COLO829 (cell line): ENCODE data around the gene OR2F2.

Source experiments
- DNase-seq: peaks from one replicate; pipeline ENCODE4 v3.0.0; 2012; ENCODE audit warnings: low spot score

Gene OR2F2

DNA sequence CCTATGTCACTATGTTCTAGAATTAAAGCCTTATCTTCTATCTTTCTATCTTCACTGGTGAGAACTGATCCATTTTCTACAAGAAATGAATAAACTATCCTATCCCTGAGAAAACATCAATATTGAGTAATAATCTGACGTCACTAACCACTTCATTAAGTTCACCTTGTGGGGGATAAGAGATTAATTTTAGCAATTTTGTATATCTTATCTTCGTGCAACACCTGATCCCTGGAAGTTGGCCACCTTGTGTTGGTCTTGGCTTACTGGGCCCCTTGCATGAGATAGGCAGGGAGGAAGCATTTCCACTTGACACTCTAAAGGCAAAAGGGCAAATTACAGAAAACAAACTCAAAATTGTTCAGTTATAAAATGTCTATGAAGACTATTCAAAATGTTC, 45.0 kb downstream of the OR2F2 start:
- no peak for DNase-seq

DNA sequence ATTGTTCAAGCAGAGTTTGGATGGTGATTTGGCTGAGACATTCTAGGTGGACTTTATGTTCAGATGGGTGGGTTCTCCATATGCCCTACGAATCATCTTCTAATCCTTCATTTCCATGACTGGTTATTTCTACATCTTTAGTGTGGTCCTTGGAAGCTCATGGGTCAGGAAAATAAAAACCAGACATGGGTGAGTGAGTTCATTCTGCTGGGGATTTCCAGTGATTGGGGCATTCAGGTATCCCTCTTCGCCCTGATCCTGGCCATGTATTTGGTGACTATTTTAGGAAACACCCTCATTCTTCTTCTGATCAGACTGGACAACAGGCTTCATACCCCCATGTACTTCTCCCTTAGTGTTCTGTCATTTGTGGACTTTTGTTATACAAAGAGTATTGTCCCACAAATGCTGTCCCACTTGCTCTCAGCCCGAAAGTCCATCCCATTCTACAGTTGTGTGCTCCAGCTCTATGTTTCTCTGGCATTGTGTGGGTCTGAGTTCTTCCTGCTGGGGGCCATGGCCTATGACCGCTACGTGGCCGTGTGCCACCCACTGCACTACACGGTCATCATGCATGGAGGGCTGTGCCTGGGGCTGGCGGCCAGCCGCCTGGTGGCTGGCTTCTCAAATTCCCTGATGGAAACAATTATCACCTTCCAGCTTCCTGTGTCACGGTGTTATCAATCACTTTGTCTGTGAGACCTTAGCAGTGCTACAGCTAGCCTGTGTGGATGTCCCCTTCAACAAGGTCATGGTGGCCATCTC, 45.9 kb downstream of the OR2F2 start:
- DNase-seq = no peak

DNA sequence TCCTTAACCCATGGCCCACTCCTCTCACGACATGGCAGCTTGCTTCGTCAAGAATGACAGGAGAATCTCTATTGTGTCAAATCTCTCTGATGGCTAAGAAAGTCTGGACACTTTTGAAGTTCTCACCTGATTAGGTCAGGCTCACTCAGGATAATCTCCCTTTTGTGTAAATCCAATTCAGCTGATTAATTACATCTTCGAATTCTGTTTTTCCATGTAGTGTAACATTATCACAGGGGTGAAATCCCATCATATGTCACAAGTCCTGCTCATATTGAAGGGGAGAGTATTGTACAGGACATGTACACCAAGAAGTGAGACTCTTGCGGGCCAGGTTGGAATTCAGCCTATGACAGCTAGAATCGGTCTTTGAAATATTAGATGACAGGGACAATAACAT, 48.9 kb downstream of the OR2F2 start:
- DNase-seq = no peak
